Stromal cell of bone marrow (primary cell): ENCODE results near the gene CACNG6.
A peak's percentile ranks its signal among the peaks of the same experiment; 100 is the strongest.

Experiments used
- DNase-seq: peaks from one replicate; pipeline ENCODE4 v3.0.0-alpha.2; 2012; ENCODE audit warnings: low read depth

The CACNG6 gene

GRCh38 chr19:53969366-53969765, 22.1 kb upstream of the CACNG6 start:
- DNase-seq, result no peak

GRCh38 chr19:53971673-53972072, 19.8 kb upstream of the CACNG6 start:
- DNase-seq, result no peak

GRCh38 chr19:53977429-53977990, 13.9 kb upstream of the CACNG6 start:
- peak; percentile 79 for DNase-seq

GRCh38 chr19:53977991-53978731, 13.3 kb upstream of the CACNG6 start:
- DNase-seq, result peak; percentile 40

- no peak for DNase-seq
Observed at GRCh38 chr19:53978975-53979801, 12.2 kb upstream of the CACNG6 start.

GRCh38 chr19:53980539-53981375, 10.7 kb upstream of the CACNG6 start:
- no peak for DNase-seq

- no peak for DNase-seq
Observed at GRCh38 chr19:53981376-53981951, 10.0 kb upstream of the CACNG6 start.

- DNase-seq, result no peak
Observed at GRCh38 chr19:53982001-53982451, 9.4 kb upstream of the CACNG6 start.

- no peak for DNase-seq
Observed at GRCh38 chr19:53982611-53983010, 8.8 kb upstream of the CACNG6 start.

- no peak for DNase-seq
Observed at GRCh38 chr19:53983457-53984289, 7.8 kb upstream of the CACNG6 start.

- DNase-seq, result no peak
Observed at GRCh38 chr19:53985863-53986262, 5.6 kb upstream of the CACNG6 start.

- no peak for DNase-seq
Observed at GRCh38 chr19:53988981-53989380, 2.5 kb upstream of the CACNG6 start.

GRCh38 chr19:53989600-53990533, 1.6 kb upstream of the CACNG6 start:
- no peak for DNase-seq

GRCh38 chr19:53992211-53992610, 774 bp downstream of the CACNG6 start:
- DNase-seq, result no peak

GRCh38 chr19:53992815-53993214, 1.4 kb downstream of the CACNG6 start:
- no peak for DNase-seq

GRCh38 chr19:53993448-53993847, 2.0 kb downstream of the CACNG6 start:
- DNase-seq, result no peak

- no peak for DNase-seq
Observed at GRCh38 chr19:53994811-53995210, 3.4 kb downstream of the CACNG6 start.

GRCh38 chr19:53998223-53998622, 6.8 kb downstream of the CACNG6 start:
- DNase-seq, result no peak

- DNase-seq, result no peak
Observed at GRCh38 chr19:53999694-54000093, 8.3 kb downstream of the CACNG6 start.

- DNase-seq, result no peak
Observed at GRCh38 chr19:54001496-54001895, 10.1 kb downstream of the CACNG6 start.
